ENCODE data around the gene ZNF443. TPM values are rescaled to one million over a fixed set of nuclear protein-coding genes. Genes with fewer than 3 reads are reported as not detected.
"Not testable (repeated sequence)": the region's sequence is repeated elsewhere in the genome, so short reads cannot be mapped to it uniquely, and the experiment has no call there.

ZNF443 gene
- total RNA-seq, 1 donor from 2014 or later, result 18.9 TPM

DNA sequence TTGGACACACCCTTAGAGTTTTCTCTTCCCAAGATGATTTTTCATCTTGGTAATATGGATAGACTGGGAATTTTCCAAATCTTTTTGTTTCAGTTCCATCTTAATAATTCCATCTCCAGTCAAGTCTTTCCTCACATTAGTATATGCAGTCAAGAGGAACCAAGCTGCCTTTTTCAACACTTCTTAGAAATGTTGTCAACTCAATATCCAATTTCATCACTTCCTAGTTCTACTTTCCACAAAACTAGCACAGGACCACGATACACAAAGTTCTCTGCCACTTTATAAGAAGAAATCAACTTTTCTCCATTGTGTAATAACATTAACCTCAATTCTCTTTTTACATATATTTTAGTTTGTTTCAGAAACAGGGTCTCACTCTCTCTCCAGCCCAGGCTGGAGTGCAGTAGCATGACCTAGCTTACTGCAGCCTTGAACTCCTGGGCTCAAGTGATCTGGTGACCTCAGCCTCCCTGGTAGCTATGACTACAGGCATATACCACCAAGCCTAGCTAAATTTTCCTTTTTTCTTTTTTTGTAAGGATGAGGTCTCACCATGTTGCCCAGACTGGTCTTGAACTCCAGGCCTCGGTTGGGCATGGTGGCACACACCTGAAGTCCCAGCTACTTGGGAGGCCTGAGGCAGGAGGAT is 15.5 kb downstream of the ZNF443 start:
- H3K4me3 Mint-ChIP-seq, result no peak overlapping the region

DNA sequence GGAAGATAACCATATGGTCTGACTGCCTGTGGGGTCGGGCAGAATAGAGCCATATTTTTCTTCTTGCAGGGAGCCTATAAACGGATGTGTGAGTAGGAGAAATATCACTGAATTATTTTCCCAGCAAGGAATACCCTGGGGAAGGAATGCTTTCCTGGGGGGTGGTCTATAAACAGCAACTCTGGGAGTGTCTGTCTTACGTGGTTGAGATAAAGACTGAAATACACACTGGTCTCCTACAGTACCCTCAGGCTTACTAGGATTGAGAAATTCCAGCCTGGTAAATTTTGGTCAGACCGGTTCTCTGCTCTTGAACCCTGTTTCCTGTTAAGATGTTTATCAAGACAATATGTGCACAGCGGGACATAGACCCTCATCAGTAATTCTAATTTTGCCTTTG is 23.5 kb downstream of the ZNF443 start:
- not testable (repeated sequence) for H3K4me3 Mint-ChIP-seq; H3K9me3 ChIP-seq (ENCODE audit: low read depth); H3F3A ChIP-seq (ENCODE audit: low read depth); H3K79me2 ChIP-seq (ENCODE audit: low read depth); H3K27ac ChIP-seq; H3K4me3 ChIP-seq; H3K4me2 ChIP-seq; H3K36me3 ChIP-seq; H3K4me1 Mint-ChIP-seq; H3K27me3 ChIP-seq; H4K20me1 ChIP-seq (ENCODE audit: low read depth); DNase-seq (ENCODE audit: low spot score); H3K4me1 ChIP-seq; H3K9ac ChIP-seq; H3K27me3 Mint-ChIP-seq (ENCODE audit: insufficient read depth, low read depth); H3K27ac Mint-ChIP-seq; H2AFZ ChIP-seq (replicated peaks)
- Mint-ChIP-seq H3K9me3 (peaks cover 53% of the 10 kb centered on the region), H3K36me3 (peaks cover 54% of the 10 kb centered on the region)

More for the DNA sequence above, 15.5 kb downstream of the ZNF443 start:
- Mint-ChIP-seq H3K36me3 (peaks cover 65% of the 10 kb centered on the region), H3K27ac (no peak overlapping the region), H3K9me3 (peaks cover 64% of the 10 kb centered on the region), H3K4me1 (no peaks in the 10 kb centered on the region), H3K27me3 (ENCODE audit: insufficient read depth, low read depth) (peaks cover 4% of the 10 kb centered on the region)
- Histone ChIP-seq H3K79me2 (ENCODE audit: low read depth) (no peaks in the 10 kb centered on the region), H3K4me2 (no peak overlapping the region), H3K36me3 (peaks cover under 1% of the 10 kb centered on the region), H4K20me1 (ENCODE audit: low read depth) (no peaks in the 10 kb centered on the region), H3F3A (ENCODE audit: low read depth) (no peaks in the 10 kb centered on the region), H3K27me3 (no peaks in the 10 kb centered on the region), H3K4me1 (no peaks in the 10 kb centered on the region), H3K9me3 (ENCODE audit: low read depth) (peaks cover under 1% of the 10 kb centered on the region), H2AFZ (replicated peaks) (no peak overlapping the region), H3K4me3 (no peak overlapping the region), H3K9ac (no peak overlapping the region), H3K27ac (no peak overlapping the region)
- no peak for DNase-seq (ENCODE audit: low spot score)
- no peak for TF ChIP-seq EZH2 (IDR thresholded peaks at IDR 0.05)
- no peak for TF ChIP-seq EZH2phosphoT487 (IDR thresholded peaks at IDR 0.05)
- TF ChIP-seq, protein P1, sequence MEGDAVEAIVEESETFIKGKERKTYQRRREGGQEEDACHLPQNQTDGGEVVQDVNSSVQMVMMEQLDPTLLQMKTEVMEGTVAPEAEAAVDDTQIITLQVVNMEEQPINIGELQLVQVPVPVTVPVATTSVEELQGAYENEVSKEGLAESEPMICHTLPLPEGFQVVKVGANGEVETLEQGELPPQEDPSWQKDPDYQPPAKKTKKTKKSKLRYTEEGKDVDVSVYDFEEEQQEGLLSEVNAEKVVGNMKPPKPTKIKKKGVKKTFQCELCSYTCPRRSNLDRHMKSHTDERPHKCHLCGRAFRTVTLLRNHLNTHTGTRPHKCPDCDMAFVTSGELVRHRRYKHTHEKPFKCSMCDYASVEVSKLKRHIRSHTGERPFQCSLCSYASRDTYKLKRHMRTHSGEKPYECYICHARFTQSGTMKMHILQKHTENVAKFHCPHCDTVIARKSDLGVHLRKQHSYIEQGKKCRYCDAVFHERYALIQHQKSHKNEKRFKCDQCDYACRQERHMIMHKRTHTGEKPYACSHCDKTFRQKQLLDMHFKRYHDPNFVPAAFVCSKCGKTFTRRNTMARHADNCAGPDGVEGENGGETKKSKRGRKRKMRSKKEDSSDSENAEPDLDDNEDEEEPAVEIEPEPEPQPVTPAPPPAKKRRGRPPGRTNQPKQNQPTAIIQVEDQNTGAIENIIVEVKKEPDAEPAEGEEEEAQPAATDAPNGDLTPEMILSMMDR (IDR thresholded peaks at IDR 0.05), result no peak

DNA sequence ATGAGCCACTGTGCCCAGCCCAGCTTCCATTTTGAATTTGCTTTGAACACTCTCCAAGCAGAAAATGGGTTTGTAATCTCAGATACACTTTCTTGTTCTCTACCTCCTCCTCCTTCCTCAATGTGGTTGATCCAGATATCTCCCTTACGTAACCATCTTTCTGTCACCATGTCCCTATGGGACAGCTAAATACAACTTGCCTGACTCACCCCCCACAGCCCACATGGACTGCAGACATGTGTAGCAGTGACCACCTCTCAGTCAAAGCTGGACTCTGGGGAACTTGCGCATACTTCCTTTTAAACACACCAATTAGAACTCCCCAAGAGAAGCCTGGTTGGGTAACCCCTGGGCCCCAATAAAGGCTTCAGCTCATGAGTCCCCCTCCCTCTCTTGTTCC is 28.9 kb downstream of the ZNF443 start:
- H3K36me3 Mint-ChIP-seq, result peaks cover 23% of the 10 kb centered on the region
- H3K4me2 ChIP-seq, result no peak overlapping the region
- peaks cover 34% of the 10 kb centered on the region for H3K9me3 Mint-ChIP-seq

More for the DNA sequence above, 28.9 kb downstream of the ZNF443 start:
- Histone ChIP-seq H4K20me1 (ENCODE audit: low read depth) (no peaks in the 10 kb centered on the region), H3K36me3 (no peaks in the 10 kb centered on the region), H2AFZ (replicated peaks) (no peak overlapping the region), H3K9me3 (ENCODE audit: low read depth) (no peaks in the 10 kb centered on the region), H3K4me3 (no peak overlapping the region), H3K27ac (no peak overlapping the region), H3K79me2 (ENCODE audit: low read depth) (no peaks in the 10 kb centered on the region), H3K9ac (no peak overlapping the region), H3K27me3 (no peaks in the 10 kb centered on the region), H3F3A (ENCODE audit: low read depth) (no peaks in the 10 kb centered on the region), H3K4me1 (no peaks in the 10 kb centered on the region)
- TF ChIP-seq, protein P1 (IDR thresholded peaks at IDR 0.05), result no peak
- TF ChIP-seq EZH2phosphoT487 (IDR thresholded peaks at IDR 0.05) (no peak), EZH2 (IDR thresholded peaks at IDR 0.05) (no peak)
- Mint-ChIP-seq H3K4me1 (no peaks in the 10 kb centered on the region), H3K27ac (no peak overlapping the region), H3K27me3 (ENCODE audit: insufficient read depth, low read depth) (peaks cover 4% of the 10 kb centered on the region), H3K4me3 (no peak overlapping the region)
- no peak for DNase-seq (ENCODE audit: low spot score)
